Trophoblast cell (in vitro differentiated cells and primary cell): ENCODE data around the gene WDR53.

Source experiments
- DNase-seq, 2 donors: peaks; one replicate each; pipeline ENCODE4 v3.0.0-alpha.2; 2016
- H2AFZ ChIP-seq: 2 replicates; pipeline ENCODE4 v1.6.1; 2013; ENCODE audit warnings: low read length, moderate library complexity, mild to moderate bottlenecking; ENCODE audit not compliant: insufficient read depth, poor library complexity
- H2AK5ac ChIP-seq: 2 replicates; pipeline ENCODE4 v1.6.1; 2013; ENCODE audit warnings: mild to moderate bottlenecking, low read length
- H2BK120ac ChIP-seq: 2 replicates; pipeline ENCODE4 v1.6.1; 2013; ENCODE audit warnings: low read length, mild to moderate bottlenecking, moderate library complexity; ENCODE audit not compliant: insufficient read depth, poor library complexity
- H2BK12ac ChIP-seq: 2 replicates; pipeline ENCODE4 v1.6.1; 2013; ENCODE audit warnings: mild to moderate bottlenecking, low read length, moderate library complexity
- H2BK5ac ChIP-seq: 2 replicates; pipeline ENCODE4 v1.6.1; 2013; ENCODE audit warnings: low read length, low read depth, moderate library complexity, mild to moderate bottlenecking; ENCODE audit not compliant: poor library complexity
- H3K14ac ChIP-seq: 2 replicates; pipeline ENCODE4 v1.6.1; 2013; ENCODE audit warnings: mild to moderate bottlenecking, low read length
- H3K18ac ChIP-seq: 2 replicates; pipeline ENCODE4 v1.6.1; 2013; ENCODE audit warnings: mild to moderate bottlenecking, low read length
- H3K23ac ChIP-seq: 2 replicates; pipeline ENCODE4 v1.6.1; 2013; ENCODE audit warnings: low read length
- H3K27ac ChIP-seq: 2 replicates; pipeline ENCODE4 v1.5.1; 2013; ENCODE audit warnings: low read depth, mild to moderate bottlenecking, inconsistent platforms, low read length, moderate library complexity
- H3K27me3 ChIP-seq: 2 replicates; pipeline ENCODE4 v1.6.1; 2013; ENCODE audit warnings: inconsistent platforms, mild to moderate bottlenecking, low read length, moderate library complexity; ENCODE audit not compliant: insufficient read depth
- H3K36me3 ChIP-seq, 2 experiments: 1 replicate in 1 of 2; 2 replicates in 1 of 2; pipeline ENCODE4 v1.6.1; 2013; ENCODE audit warnings: low read length in 2 of 2, mild to moderate bottlenecking in 2 of 2, moderate library complexity in 1 of 2; ENCODE audit not compliant: insufficient read depth in 2 of 2, control insufficient read depth in 1 of 2
- H3K4ac ChIP-seq: 2 replicates; pipeline ENCODE4 v1.6.1; 2013; ENCODE audit warnings: low read depth, mild to moderate bottlenecking, low read length, moderate library complexity
- H3K4me1 ChIP-seq, 2 experiments: 1 replicate in 1 of 2; 2 replicates in 1 of 2; pipeline ENCODE4 v1.6.1; 2013; ENCODE audit warnings: low read length in 2 of 2, mild to moderate bottlenecking in 2 of 2, moderate library complexity in 1 of 2; ENCODE audit not compliant: insufficient read depth in 2 of 2, control insufficient read depth in 1 of 2
- H3K4me2 ChIP-seq: 2 replicates; pipeline ENCODE4 v1.6.1; 2013; ENCODE audit warnings: inconsistent platforms, mild to moderate bottlenecking, low read length, moderate library complexity
- H3K4me3 ChIP-seq: 2 replicates; pipeline ENCODE4 v1.5.1; 2013; ENCODE audit warnings: mild to moderate bottlenecking, low read depth, low read length, inconsistent platforms
- H3K79me1 ChIP-seq: one replicate; pipeline ENCODE4 v1.6.1; 2013; ENCODE audit warnings: low read length
- H3K79me2 ChIP-seq: 2 replicates; pipeline ENCODE4 v1.6.1; 2013; ENCODE audit warnings: low read length, mild to moderate bottlenecking; ENCODE audit not compliant: control insufficient read depth, insufficient read depth, poor library complexity
- H3K9ac ChIP-seq: 2 replicates; pipeline ENCODE4 v1.6.1; 2013; ENCODE audit warnings: mild to moderate bottlenecking, low read length
- H3K9me3 ChIP-seq: 2 replicates; pipeline ENCODE4 v1.6.1; 2013; ENCODE audit warnings: low read depth, mild to moderate bottlenecking, control low read depth, inconsistent platforms, low read length; ENCODE audit not compliant: insufficient read depth
- H4K12ac ChIP-seq: 2 replicates; pipeline ENCODE4 v1.6.1; 2013; ENCODE audit warnings: low read depth, mild to moderate bottlenecking, low read length, moderate library complexity
- H4K8ac ChIP-seq: 2 replicates; pipeline ENCODE4 v1.6.1; 2013; ENCODE audit warnings: low read depth, mild to moderate bottlenecking, low read length, moderate library complexity
- H4K91ac ChIP-seq: one replicate; pipeline ENCODE4 v1.6.1; 2013; ENCODE audit warnings: low read depth, mild to moderate bottlenecking, low read length, moderate library complexity
- WGBS: extraction: QIAGEN DNeasy Blood & Tissue Kit; methylation state at CpG from one replicate; pipeline ENCODE4 v1.1.7; 2013; ENCODE audit warnings: missing lambda C conversion rate; ENCODE audit not compliant: insufficient read length, insufficient coverage; ENCODE audit errors: extremely low coverage; 5-methylcytosine and 5-hydroxymethylcytosine counted together

Gene WDR53

GRCh38 chr3:196559826-196560225 lies 8.5 kb downstream of the WDR53 start:
- no peak overlapping the region for H3K9ac ChIP-seq
- H3K18ac ChIP-seq = no peak overlapping the region
- H4K8ac ChIP-seq = no peak overlapping the region
- H2AFZ ChIP-seq = no peak overlapping the region
- no peak overlapping the region for H3K23ac ChIP-seq
- no peak overlapping the region for H3K4ac ChIP-seq
- H2BK12ac ChIP-seq = no peak overlapping the region
- no peak overlapping the region for H2BK5ac ChIP-seq
- H2AK5ac ChIP-seq = no peak overlapping the region
- H3K4me1 ChIP-seq = peaks cover 0 to 5% of the 10 kb centered on the region in 2 experiments
- no peaks in the 10 kb centered on the region for H3K27me3 ChIP-seq
- no peak overlapping the region for H3K14ac ChIP-seq
- no peak overlapping the region for H3K4me3 ChIP-seq
- H3K27ac ChIP-seq = no peak overlapping the region
- H3K36me3 ChIP-seq = peaks cover 2% of the 10 kb centered on the region in 2 experiments
- no peak overlapping the region for H4K91ac ChIP-seq
- no peak overlapping the region for H3K4me2 ChIP-seq
- H3K9me3 ChIP-seq = no peaks in the 10 kb centered on the region
- H4K12ac ChIP-seq = no peak overlapping the region
- no CpG with 5 or more reads among the region's 3 CpGs for WGBS
- no peak for DNase-seq
- no peaks in the 10 kb centered on the region for H3K79me2 ChIP-seq
- H2BK120ac ChIP-seq = no peak overlapping the region
- H3K79me1 ChIP-seq = no peaks in the 10 kb centered on the region

DNA sequence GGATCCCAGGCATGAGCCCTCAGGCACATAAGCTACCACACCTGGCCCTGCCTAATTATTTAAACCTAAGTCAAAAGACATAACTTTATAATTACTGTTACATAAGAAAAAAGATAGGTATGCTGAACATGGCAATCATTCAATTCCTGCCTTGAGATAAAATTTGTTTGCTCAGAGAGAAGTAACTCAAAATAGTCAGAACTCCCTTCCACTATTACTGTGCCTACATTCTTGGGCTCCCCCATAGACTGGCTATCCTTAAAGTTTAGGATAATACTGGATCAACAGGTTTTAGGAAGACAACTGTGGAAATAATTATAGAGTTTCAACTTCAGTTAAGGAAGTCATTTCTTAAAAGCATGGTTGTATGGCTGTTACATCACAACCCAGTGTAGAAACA lies 9.9 kb downstream of the WDR53 start:
- H4K12ac ChIP-seq = no peak overlapping the region
- no peak overlapping the region for H2AK5ac ChIP-seq
- no peak overlapping the region for H4K91ac ChIP-seq
- no peaks in the 10 kb centered on the region for H3K79me1 ChIP-seq
- no peak overlapping the region for H3K18ac ChIP-seq
- no peak overlapping the region for H4K8ac ChIP-seq
- H3K9me3 ChIP-seq = no peaks in the 10 kb centered on the region
- no peak overlapping the region for H2BK120ac ChIP-seq
- H3K14ac ChIP-seq = no peak overlapping the region
- no peak overlapping the region for H3K4me3 ChIP-seq
- no peak overlapping the region for H2BK5ac ChIP-seq
- no peak overlapping the region for H3K23ac ChIP-seq
- no peak overlapping the region for H3K4ac ChIP-seq
- DNase-seq = peak; percentile 82 to 91
- peaks cover 2% of the 10 kb centered on the region in 2 experiments for H3K36me3 ChIP-seq
- peaks cover 0 to 3% of the 10 kb centered on the region in 2 experiments for H3K4me1 ChIP-seq
- H3K9ac ChIP-seq = no peak overlapping the region
- H3K27ac ChIP-seq = no peak overlapping the region
- H2AFZ ChIP-seq = no peak overlapping the region
- no peaks in the 10 kb centered on the region for H3K27me3 ChIP-seq
- H3K79me2 ChIP-seq = no peaks in the 10 kb centered on the region
- H3K4me2 ChIP-seq = no peak overlapping the region
- no peak overlapping the region for H2BK12ac ChIP-seq

DNA sequence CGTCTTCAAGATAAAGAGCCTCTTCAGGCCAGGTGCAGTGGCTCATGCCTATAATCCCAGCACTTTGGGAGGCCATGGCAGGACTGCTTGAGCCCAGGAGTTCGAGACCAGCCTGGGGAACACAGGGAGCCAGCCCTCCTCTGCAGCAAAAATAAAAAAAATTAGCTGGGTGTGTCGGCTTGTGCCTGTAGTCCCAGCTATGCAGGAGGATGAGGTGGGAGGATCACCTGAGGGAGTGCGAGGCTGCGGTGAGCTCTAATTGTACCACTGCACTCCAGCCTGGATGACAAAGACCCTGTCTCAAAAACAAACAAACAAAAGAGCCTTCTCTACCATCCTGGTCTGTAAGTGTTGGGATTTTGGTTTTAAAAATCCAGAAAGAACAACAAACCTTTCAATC lies 11.1 kb downstream of the WDR53 start:
- no peak overlapping the region for H3K27ac ChIP-seq

GRCh38 chr3:196555295-196555694 lies 13.1 kb downstream of the WDR53 start:
- Histone ChIP-seq H3K4me2 (no peak overlapping the region), H2AK5ac (no peak overlapping the region), H4K8ac (no peak overlapping the region), H2BK120ac (no peak overlapping the region), H3K79me1 (no peaks in the 10 kb centered on the region), H3K4me3 (no peak overlapping the region), H3K14ac (no peak overlapping the region), H2BK5ac (no peak overlapping the region), H3K4me1 (peaks cover 0 to 2% of the 10 kb centered on the region in 2 experiments), H2BK12ac (no peak overlapping the region), H4K91ac (no peak overlapping the region), H3K18ac (no peak overlapping the region), H3K27ac (no peak overlapping the region), H3K23ac (no peak overlapping the region), H3K36me3 (no peaks in the 10 kb centered on the region), H3K9me3 (no peaks in the 10 kb centered on the region), H2AFZ (no peak overlapping the region), H3K27me3 (no peaks in the 10 kb centered on the region), H4K12ac (no peak overlapping the region), H3K9ac (no peak overlapping the region), H3K79me2 (no peaks in the 10 kb centered on the region), H3K4ac (no peak overlapping the region)
- WGBS = no CpG with 5 or more reads among the region's 3 CpGs
- DNase-seq = peak in 1 of 2 donors; percentile 30

More for the DNA sequence above, 11.1 kb downstream of the WDR53 start:
- no peak overlapping the region for H4K91ac ChIP-seq
- H4K8ac ChIP-seq = no peak overlapping the region
- H3K23ac ChIP-seq = no peak overlapping the region
- no peak overlapping the region for H3K4me2 ChIP-seq
- H2BK120ac ChIP-seq = no peak overlapping the region
- peaks cover 0 to 2% of the 10 kb centered on the region in 2 experiments for H3K4me1 ChIP-seq
- no CpG with 5 or more reads among the region's 5 CpGs for WGBS
- peaks cover 0 to 2% of the 10 kb centered on the region in 2 experiments for H3K36me3 ChIP-seq
- no peak overlapping the region for H3K4me3 ChIP-seq
- H4K12ac ChIP-seq = no peak overlapping the region
- H2AFZ ChIP-seq = no peak overlapping the region
- H3K9ac ChIP-seq = no peak overlapping the region
- no peak overlapping the region for H3K18ac ChIP-seq
- no peaks in the 10 kb centered on the region for H3K79me1 ChIP-seq
- H3K79me2 ChIP-seq = no peaks in the 10 kb centered on the region
- DNase-seq = no peak
- no peak overlapping the region for H2BK5ac ChIP-seq
- no peak overlapping the region for H2AK5ac ChIP-seq
- no peaks in the 10 kb centered on the region for H3K27me3 ChIP-seq
- H3K9me3 ChIP-seq = no peaks in the 10 kb centered on the region
- H2BK12ac ChIP-seq = no peak overlapping the region
- H3K4ac ChIP-seq = no peak overlapping the region
- no peak overlapping the region for H3K14ac ChIP-seq
